Mucosa of descending colon (tissue), 3 donors: ENCODE results near the gene ASB2. TPM values are rescaled to one million over a fixed set of nuclear protein-coding genes. Genes with fewer than 3 reads are reported as not detected.

ENCODE experiments used
- ATAC-seq: fragments of 200-7000 bp; cut with Tn5 transposase; one replicate; pipeline ENCODE4 v1.9.1; 2020; ENCODE audit warnings: mild to moderate bottlenecking, moderate library complexity
- DNase-seq, 3 donors: peaks; one replicate each; pipeline ENCODE4 v3.0.0-alpha.2; 2020
- H3K36me3 ChIP-seq: fragments of 200-600 bp; one replicate; pipeline ENCODE4 v1.8.0; 2021; ENCODE audit warnings: low read depth, mild to moderate bottlenecking
- H3K4me1 ChIP-seq: fragments of 200-600 bp; one replicate; pipeline ENCODE4 v1.8.0; 2021; ENCODE audit warnings: low read depth, mild to moderate bottlenecking
- H3K4me3 ChIP-seq: fragments of 200-600 bp; one replicate; pipeline ENCODE4 v1.8.0; 2021; ENCODE audit warnings: mild to moderate bottlenecking
- H3K9me3 ChIP-seq: fragments of 200-600 bp; one replicate; pipeline ENCODE4 v1.8.0; 2021; ENCODE audit warnings: mild to moderate bottlenecking
- intact Hi-C, 2 donors: fragments of 100-400 bp; cut with DNase I in 1 of 2; cut with micrococcal nuclease in 1 of 2; formaldehyde crosslinking; loops; one replicate each; pipeline versions ENCODE4 v1.11.0 to v1.11.1; 2022; cut with DNase I, micrococcal nuclease
- total RNA-seq, 3 donors: library from RNA; stranded (reverse); fragmentation: NEBNext Ultra II Directional in 2 of 3; extraction: Animal tissue kit (Norgen Biotek cat#: 25700) in 2 of 3; gene quantifications; one replicate each; pipeline versions ENCODE4 v1.2.1 to v1.2.4, GENCODE V29; 2021 to 2023
- TF ChIP-seq, protein P1 (sequence below): fragments of 200-600 bp; IDR thresholded peaks from one replicate; pipeline ENCODE4 v1.8.0; 2022; ENCODE audit warnings: antibody characterized with exemption, mild to moderate bottlenecking
- donor health status: DM: no; HTN: no; CAD: no; lungs with moderate emphysema.
- donor health status: DM: no; HTN: no; CAD: no.
- donor health status: DM: no; HTN: yes; CAD: no.

ASB2 gene
- total RNA-seq, 3 donors from 2014 or later = 5.2 to 89.1 (median 8.8) TPM

DNA sequence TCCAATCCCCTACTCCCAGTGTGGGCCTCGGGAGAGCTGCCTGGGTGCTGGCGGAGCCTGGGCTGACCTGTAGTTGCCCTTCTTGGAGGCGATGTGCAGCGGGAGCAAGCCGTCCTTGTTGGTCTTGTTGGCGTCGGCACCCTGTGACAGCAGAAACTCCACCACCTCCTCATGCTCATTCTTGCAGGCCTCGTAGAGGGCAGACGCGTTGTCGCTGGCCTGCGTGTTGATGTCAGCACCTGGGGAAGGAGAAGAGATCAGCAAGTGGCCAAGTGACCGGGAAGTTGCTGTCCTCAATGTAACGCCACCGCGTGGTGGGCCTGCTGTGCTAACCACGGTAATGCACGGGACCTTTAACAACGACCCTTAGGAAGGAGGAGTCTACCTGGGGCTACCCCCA lies 29.1 kb downstream of the ASB2 start:
- no peaks in the 10 kb centered on the region for H3K4me1 ChIP-seq
- TF ChIP-seq, protein P1, sequence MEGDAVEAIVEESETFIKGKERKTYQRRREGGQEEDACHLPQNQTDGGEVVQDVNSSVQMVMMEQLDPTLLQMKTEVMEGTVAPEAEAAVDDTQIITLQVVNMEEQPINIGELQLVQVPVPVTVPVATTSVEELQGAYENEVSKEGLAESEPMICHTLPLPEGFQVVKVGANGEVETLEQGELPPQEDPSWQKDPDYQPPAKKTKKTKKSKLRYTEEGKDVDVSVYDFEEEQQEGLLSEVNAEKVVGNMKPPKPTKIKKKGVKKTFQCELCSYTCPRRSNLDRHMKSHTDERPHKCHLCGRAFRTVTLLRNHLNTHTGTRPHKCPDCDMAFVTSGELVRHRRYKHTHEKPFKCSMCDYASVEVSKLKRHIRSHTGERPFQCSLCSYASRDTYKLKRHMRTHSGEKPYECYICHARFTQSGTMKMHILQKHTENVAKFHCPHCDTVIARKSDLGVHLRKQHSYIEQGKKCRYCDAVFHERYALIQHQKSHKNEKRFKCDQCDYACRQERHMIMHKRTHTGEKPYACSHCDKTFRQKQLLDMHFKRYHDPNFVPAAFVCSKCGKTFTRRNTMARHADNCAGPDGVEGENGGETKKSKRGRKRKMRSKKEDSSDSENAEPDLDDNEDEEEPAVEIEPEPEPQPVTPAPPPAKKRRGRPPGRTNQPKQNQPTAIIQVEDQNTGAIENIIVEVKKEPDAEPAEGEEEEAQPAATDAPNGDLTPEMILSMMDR = no peak
- DNase-seq = peak in 1 of 3 donors; percentile 47
- no peaks in the 10 kb centered on the region for H3K36me3 ChIP-seq
- ATAC-seq = no peak
- H3K9me3 ChIP-seq = no peaks in the 10 kb centered on the region
- no peak overlapping the region for H3K4me3 ChIP-seq
- intact Hi-C loops = no loop called here

DNA sequence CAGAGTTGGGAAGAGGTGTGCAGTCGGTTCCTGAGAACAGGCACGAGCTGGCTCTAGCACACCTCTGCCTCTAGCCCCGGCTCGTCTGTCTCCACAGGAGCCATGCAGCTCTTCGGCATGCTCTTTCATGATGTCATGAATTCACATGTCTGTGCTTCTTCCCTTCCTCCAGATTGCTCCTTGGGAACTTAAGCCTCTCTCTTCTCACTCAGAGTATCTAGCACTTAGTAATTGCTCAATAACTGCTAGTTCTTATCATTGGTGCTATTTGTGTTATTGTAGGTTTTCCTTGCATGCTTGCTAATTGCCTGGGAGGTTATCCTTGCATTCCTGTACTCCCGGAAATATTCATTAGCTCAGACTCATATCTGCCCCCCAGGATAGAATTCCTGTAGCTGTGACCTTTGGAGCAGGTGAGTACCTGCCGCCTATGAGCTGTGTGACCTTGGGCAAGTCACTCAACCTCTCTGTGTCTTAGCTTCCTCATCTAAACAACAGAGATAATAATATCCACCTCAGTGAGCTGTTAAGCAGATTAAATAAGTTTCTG lies 29.8 kb downstream of the ASB2 start:
- no peak for ATAC-seq
- intact Hi-C loops = no loop called here
- peak in 1 of 3 donors; percentile 7 for DNase-seq
- H3K4me3 ChIP-seq = no peak overlapping the region
- TF ChIP-seq, protein P1 = no peak
- no peaks in the 10 kb centered on the region for H3K4me1 ChIP-seq
- no peaks in the 10 kb centered on the region for H3K36me3 ChIP-seq
- H3K9me3 ChIP-seq = no peaks in the 10 kb centered on the region

DNA sequence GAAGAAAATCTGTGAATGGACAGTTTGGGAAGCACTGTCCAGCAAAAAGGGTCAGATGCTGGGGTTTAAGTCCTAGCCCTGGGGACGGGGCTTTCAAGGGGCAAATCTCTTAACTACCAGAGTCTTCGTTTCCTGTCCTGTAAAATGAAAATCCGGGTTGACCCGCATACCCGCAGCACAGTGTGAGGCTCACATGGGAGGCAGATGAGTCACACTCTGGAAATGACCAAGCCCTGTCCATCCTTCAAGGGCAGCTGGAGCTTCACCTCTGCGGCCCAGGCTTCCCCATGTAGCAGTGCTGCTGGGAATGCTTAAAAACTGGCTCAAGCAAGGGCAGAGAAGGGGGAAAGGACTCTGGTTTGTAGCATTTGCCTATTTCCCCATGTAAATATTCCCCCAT lies 30.3 kb downstream of the ASB2 start:
- intact Hi-C loops = no loop called here
- DNase-seq (peak in 1 of 3 donors; percentile 3), ATAC-seq (no peak)
- no peaks in the 10 kb centered on the region for H3K4me1 ChIP-seq
- no peaks in the 10 kb centered on the region for H3K9me3 ChIP-seq
- no peaks in the 10 kb centered on the region for H3K36me3 ChIP-seq
- TF ChIP-seq, protein P1 = no peak
- H3K4me3 ChIP-seq = no peak overlapping the region

DNA sequence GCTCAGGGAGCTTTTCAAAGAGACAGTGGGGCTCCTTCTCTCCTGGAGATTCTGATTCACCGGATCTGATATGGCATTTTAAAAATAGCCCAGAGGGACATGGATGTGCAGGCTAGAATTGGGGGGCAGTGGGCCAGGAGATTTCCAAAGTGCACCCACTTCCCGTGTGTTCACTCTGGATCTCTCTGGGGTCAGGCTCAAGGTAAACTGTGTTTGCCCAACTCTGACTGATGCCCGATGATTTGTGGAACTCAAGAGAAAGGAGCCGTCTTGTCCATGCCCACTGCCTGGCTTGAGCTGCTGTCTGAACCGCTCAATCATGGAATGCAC lies 31.3 kb downstream of the ASB2 start:
- DNase-seq (peak in 1 of 3 donors; percentile 2), ATAC-seq (no peak)
- H3K4me1 ChIP-seq = no peaks in the 10 kb centered on the region
- no peaks in the 10 kb centered on the region for H3K36me3 ChIP-seq
- intact Hi-C loops = no loop called here
- TF ChIP-seq, protein P1 = no peak
- H3K4me3 ChIP-seq = no peak overlapping the region
- H3K9me3 ChIP-seq = no peaks in the 10 kb centered on the region

DNA sequence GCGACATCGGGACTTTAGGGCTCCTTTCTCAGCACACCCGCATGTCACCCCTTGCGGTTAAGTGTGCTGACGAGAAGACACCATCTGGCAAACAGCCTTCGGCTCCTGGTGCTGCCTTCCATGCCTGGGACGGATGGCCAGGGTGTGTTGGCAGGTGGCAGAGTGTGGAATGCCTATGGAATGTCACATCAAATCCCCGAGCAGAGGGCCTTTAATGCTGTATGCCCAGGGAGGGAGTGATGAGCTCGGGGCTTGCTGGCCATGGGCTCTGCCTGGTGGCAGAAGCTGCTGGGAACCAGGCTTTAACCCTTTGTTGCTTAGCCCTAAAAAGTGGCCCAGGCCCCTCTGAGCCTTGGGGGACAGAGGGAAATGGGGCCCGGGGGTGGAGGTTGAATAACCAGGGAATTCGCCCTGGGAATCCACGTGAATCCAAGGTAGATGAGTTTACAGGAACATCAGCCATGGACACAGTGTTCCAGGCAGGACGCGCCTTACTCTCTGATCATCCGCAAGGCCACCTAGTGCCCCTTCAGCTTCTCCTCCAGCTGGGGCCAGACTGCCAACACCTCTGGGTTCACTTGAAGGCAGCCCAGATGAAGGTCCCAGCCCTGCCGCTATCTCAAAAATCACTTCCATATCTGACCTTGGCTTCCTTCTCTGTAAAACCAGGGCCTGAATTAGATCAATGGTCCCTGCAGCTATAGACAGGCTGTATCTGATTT lies 31.9 kb downstream of the ASB2 start:
- DNase-seq = no peak
- ATAC-seq = no peak
- TF ChIP-seq, protein P1 = no peak
- Histone ChIP-seq H3K9me3 (no peaks in the 10 kb centered on the region), H3K4me1 (no peaks in the 10 kb centered on the region), H3K36me3 (no peaks in the 10 kb centered on the region), H3K4me3 (no peak overlapping the region)
- intact Hi-C loops = no loop called here
